ENCODE results near the gene NIPBL. TPM values are rescaled to one million over a fixed set of nuclear protein-coding genes. Genes with fewer than 3 reads are reported as not detected.

Gene NIPBL
- total and polyA plus RNA-seq, 2 of the 13 experiments (the other 11 are each of a cell fraction or from before 2014, with no cell fraction given): 12.3 to 32.3 TPM

GRCh38 chr5:36944024-36944423, 67.5 kb downstream of the NIPBL start (continued):
- TF ChIP-seq ZBED4 (CRISPR knock-in tag; IDR thresholded peaks at IDR 0.05; ENCODE audit: borderline replicate concordance) (no peak), MAFF (IDR thresholded peaks at IDR 0.05; ENCODE audit: low read depth, low read length) (peak; percentile 75), ZNF143 (CRISPR knock-in tag; IDR thresholded peaks at IDR 0.05) (no peak), AGO1 (IDR thresholded peaks at IDR 0.05; ENCODE audit: low read depth, low read length, poor library complexity, severe bottlenecking) (no peak)

GRCh38 chr5:36944607-36945225, 68.1 kb downstream of the NIPBL start:
- H3K9me3 ChIP-seq (ENCODE audit: low read length): no peaks in the 10 kb centered on the region
- no peak for FAIRE-seq
- H4K20me1 ChIP-seq (ENCODE audit: insufficient read depth, low read length): peaks cover 17% of the 10 kb centered on the region
- no TSS peak for BruUV-seq (replicated peaks)
- in situ Hi-C loops (cut with HindIII; ENCODE audit: extremely low pct_ligation_motif_present, low pct_unique_long_range_greater_than_20kb): no loop called here
- H3K9ac ChIP-seq (ENCODE audit: insufficient read depth, low read depth, low read length): no peak overlapping the region
- intact Hi-C loops (cut with micrococcal nuclease; ENCODE audit: unreplicated experiment): loop anchor here (1.0 kb wide), 1 partner anchor 67 kb away; no protein-coding TSS in a partner anchor
- ATAC-seq: no peak
- CTCF ChIA-PET (ENCODE audit: low intra/inter-chr PET ratio, low total read pairs): no interaction called here
- H3K27ac ChIP-seq (ENCODE audit: extremely low read length, insufficient read depth, low read length): no peak overlapping the region
- POLR2A ChIA-PET: no interaction called here
- H3K27me3 ChIP-seq (ENCODE audit: control insufficient read depth in 1 of 2, insufficient read depth in 2 of 2, low read length in 2 of 2): no peaks in the 10 kb centered on the region
- no peak overlapping the region for H2AFZ ChIP-seq (ENCODE audit: low read length)
- no peaks in the 10 kb centered on the region for H3K36me3 ChIP-seq (replicated peaks in 1 of 2; ENCODE audit: control insufficient read depth in 1 of 2, insufficient read depth in 2 of 2, low read length in 2 of 2)
- H3K4me2 ChIP-seq (ENCODE audit: low read depth, low read length): no peak overlapping the region
- H3K79me2 ChIP-seq (ENCODE audit: insufficient read depth, low read length): peaks cover 75% of the 10 kb centered on the region
- peaks cover 8% of the 10 kb centered on the region for H3K4me1 ChIP-seq (ENCODE audit: insufficient read depth, low read length)
- 74% methylated on average over 4 of the region's 4 CpGs for WGBS (ENCODE audit: low lambda C conversion rate)
- peak; percentile 49 for DNase-seq (ENCODE audit: low spot score)
- no peak overlapping the region for H3K4me3 ChIP-seq (replicated peaks in 1 of 3; ENCODE audit: insufficient read depth in 1 of 3, low read depth in 2 of 3, low read length in 3 of 3)
- TF ChIP-seq HDAC1 (CRISPR knock-in tag; IDR thresholded peaks at IDR 0.05): no peak
- TF ChIP-seq MNT (IDR thresholded peaks at IDR 0.05): no peak
- TF ChIP-seq MIXL1 (CRISPR knock-in tag; IDR thresholded peaks at IDR 0.05): no peak
- no peak for TF ChIP-seq FOXA1 (IDR thresholded peaks at IDR 0.05)
- 0 out of 2 replicates have a peak, but pooled peaks have one; percentile 35 for TF ChIP-seq FOXA1 (CRISPR knock-in tag; IDR thresholded peaks at IDR 0.05)
- 0 out of 2 replicates have a peak, but pooled peaks have one; percentile 17 for TF ChIP-seq CTCF (CRISPR knock-in tag; IDR thresholded peaks at IDR 0.05)
- TF ChIP-seq FOXA3 (CRISPR knock-in tag; IDR thresholded peaks at IDR 0.05): peak; percentile 55
- no peak for TF ChIP-seq ZUFSP (CRISPR knock-in tag; IDR thresholded peaks at IDR 0.05; ENCODE audit: borderline replicate concordance)

Measured in HepG2 (cell line).